GM23248 (cell line): ENCODE results near the gene SINHCAF. TPM values are rescaled to one million over a fixed set of nuclear protein-coding genes. Genes with fewer than 3 reads are reported as not detected.

ENCODE experiments used
- DNase-seq: peaks from one replicate; pipeline ENCODE4 v3.0.0-alpha.2; 2015
- H2AFZ ChIP-seq: fragments of 200-600 bp; sonication (generic); 2 replicates; pipeline ENCODE4 v1.6.1; 2016; ENCODE audit warnings: antibody characterized with exemption
- H3F3A ChIP-seq: fragments of 200-600 bp; sonication (generic); 2 replicates; pipeline ENCODE4 v1.6.1; 2016; ENCODE audit warnings: mild to moderate bottlenecking, antibody characterized with exemption, mixed run types; ENCODE audit not compliant: insufficient read depth
- H3K27ac ChIP-seq: fragments of 200-600 bp; sonication (generic); 2 replicates; pipeline ENCODE4 v1.5.1; 2016; ENCODE audit warnings: mild to moderate bottlenecking
- H3K27me3 ChIP-seq: fragments of 200-600 bp; sonication (generic); replicated peaks from 2 replicates; pipeline ENCODE4 v1.6.1; 2016; ENCODE audit warnings: mild to moderate bottlenecking; ENCODE audit not compliant: insufficient read depth
- H3K36me3 ChIP-seq: fragments of 200-600 bp; sonication (generic); 2 replicates; pipeline ENCODE4 v1.6.1; 2016; ENCODE audit warnings: low read depth, mild to moderate bottlenecking
- H3K4me1 ChIP-seq: fragments of 200-600 bp; sonication (generic); 2 replicates; pipeline ENCODE4 v1.6.1; 2016; ENCODE audit warnings: mild to moderate bottlenecking; ENCODE audit not compliant: insufficient read depth
- H3K4me2 ChIP-seq: fragments of 200-600 bp; sonication (generic); one replicate; pipeline ENCODE4 v1.6.1; 2016; ENCODE audit warnings: mild to moderate bottlenecking; ENCODE audit not compliant: unreplicated experiment
- H3K4me3 ChIP-seq: fragments of 200-600 bp; sonication (generic); 2 replicates; pipeline ENCODE4 v1.5.1; 2016; ENCODE audit warnings: mild to moderate bottlenecking
- H3K79me2 ChIP-seq: fragments of 200-600 bp; sonication (generic); 2 replicates; pipeline ENCODE4 v1.6.1; 2016; ENCODE audit warnings: mild to moderate bottlenecking; ENCODE audit not compliant: insufficient read depth
- H3K9ac ChIP-seq: fragments of 200-600 bp; sonication (generic); 2 replicates; pipeline ENCODE4 v1.6.1; 2016; ENCODE audit warnings: mild to moderate bottlenecking
- H3K9me2 ChIP-seq: fragments of 200-600 bp; sonication (generic); 2 replicates; pipeline ENCODE4 v1.6.1; 2016; ENCODE audit warnings: mixed run types, mild to moderate bottlenecking, moderate library complexity; ENCODE audit not compliant: insufficient read depth
- H3K9me3 ChIP-seq: fragments of 200-600 bp; sonication (generic); one replicate; pipeline ENCODE4 v1.6.1; 2017; ENCODE audit warnings: low read depth
- H4K20me1 ChIP-seq: fragments of 200-600 bp; sonication (generic); 2 replicates; pipeline ENCODE4 v1.6.0; 2016; ENCODE audit not compliant: insufficient read depth
- EZH2 ChIP-seq: fragments of 200-600 bp; sonication (generic); IDR thresholded peaks from 2 replicates; pipeline ENCODE4 v1.6.1; 2018; ENCODE audit warnings: antibody characterized with exemption, mild to moderate bottlenecking; ENCODE audit not compliant: insufficient read depth, poor library complexity, severe bottlenecking
- EZH2phosphoT487 ChIP-seq: fragments of 200-600 bp; sonication (generic); IDR thresholded peaks from 2 replicates; pipeline ENCODE4 v1.6.1; 2018; ENCODE audit warnings: antibody characterized with exemption, moderate library complexity, mild to moderate bottlenecking, low read depth; ENCODE audit not compliant: insufficient read depth
- WGBS, 2 experiments: methylation state at CpG; one replicate each; pipeline ENCODE4 v1.1.6; 2015 to 2017; ENCODE audit warnings: low lambda C conversion rate in 2 of 2, low coverage in 1 of 2; ENCODE audit errors: missing lambda C conversion rate in 2 of 2; 5-methylcytosine and 5-hydroxymethylcytosine counted together
- in situ Hi-C: fragments of 300-500 bp; cut with MboI; formaldehyde crosslinking; loops from 2 replicates; pipeline ENCODE4 v1.15.0; 2020
- polyA plus RNA-seq: library from polyadenylated mRNA; unstranded; fragments of >200 nt; fragmentation: Nextera tagmentation; extraction: Ambion mirVana; gene quantifications from 2 replicates; pipeline ENCODE4 v1.2.1, GENCODE V29; 2016
- total RNA-seq: library from RNA; depleted of rRNA; stranded (reverse); fragments of >200 nt; shearing (Covaris generic); gene quantifications from 2 replicates; pipeline ENCODE4 v1.2.3, GENCODE V29; 2014

Gene SINHCAF
- total and polyA plus RNA-seq, 2 experiments from 2014 or later: 10.4 to 14.7 TPM

GRCh38 chr12:31318657-31319269 is 7.2 kb downstream of the SINHCAF start:
- Histone ChIP-seq H3K27ac (no peak overlapping the region), H4K20me1 (no peaks in the 10 kb centered on the region), H3K79me2 (peaks cover 100% of the 10 kb centered on the region), H3K36me3 (no peaks in the 10 kb centered on the region), H3K4me3 (no peak overlapping the region), H3K4me1 (no peaks in the 10 kb centered on the region), H3K27me3 (no peaks in the 10 kb centered on the region), H3K9me3 (no peaks in the 10 kb centered on the region), H3K4me2 (no peak overlapping the region), H3K9me2 (no peaks in the 10 kb centered on the region), H3K9ac (no peak overlapping the region), H3F3A (no peaks in the 10 kb centered on the region), H2AFZ (no peak overlapping the region)
- TF ChIP-seq EZH2phosphoT487 (no peak), EZH2 (no peak)
- DNase-seq: no peak
- 100% methylated on average over 2 of the region's 2 CpGs for WGBS, 2 experiments
- in situ Hi-C loops: no loop called here

GRCh38 chr12:31317471-31318395 is 8.2 kb downstream of the SINHCAF start:
- no peak for DNase-seq
- Histone ChIP-seq H3K4me2 (peak overlapping the region; percentile 36), H3K9me2 (no peaks in the 10 kb centered on the region), H3K9me3 (no peaks in the 10 kb centered on the region), H3K79me2 (peaks cover 100% of the 10 kb centered on the region), H3K36me3 (no peaks in the 10 kb centered on the region), H3K27me3 (no peaks in the 10 kb centered on the region), H3K27ac (no peak overlapping the region), H3K9ac (no peak overlapping the region), H2AFZ (no peak overlapping the region), H3F3A (no peaks in the 10 kb centered on the region), H3K4me3 (peak overlapping the region; percentile 8; the same call in 1 of the 2 replicates), H3K4me1 (no peaks in the 10 kb centered on the region), H4K20me1 (no peaks in the 10 kb centered on the region)
- TF ChIP-seq EZH2: no peak
- TF ChIP-seq EZH2phosphoT487: no peak
- in situ Hi-C loops: no loop called here
- WGBS, 2 experiments: 90 to 91% methylated on average over 8 of the region's 8 CpGs

GRCh38 chr12:31316891-31317290 is 9.1 kb downstream of the SINHCAF start:
- H2AFZ ChIP-seq: no peak overlapping the region
- no peaks in the 10 kb centered on the region for H3K9me2 ChIP-seq
- H3F3A ChIP-seq: no peaks in the 10 kb centered on the region
- H3K4me1 ChIP-seq: no peaks in the 10 kb centered on the region
- H3K36me3 ChIP-seq: no peaks in the 10 kb centered on the region
- no peaks in the 10 kb centered on the region for H4K20me1 ChIP-seq
- DNase-seq: no peak
- H3K9me3 ChIP-seq: no peaks in the 10 kb centered on the region
- peaks cover 100% of the 10 kb centered on the region for H3K79me2 ChIP-seq
- H3K4me2 ChIP-seq: no peak overlapping the region
- H3K27ac ChIP-seq: no peak overlapping the region
- no peaks in the 10 kb centered on the region for H3K27me3 ChIP-seq
- in situ Hi-C loops: no loop called here
- H3K4me3 ChIP-seq: no peak overlapping the region
- WGBS, 2 experiments: 96 to 97% methylated on average over 3 of the region's 3 CpGs
- no peak overlapping the region for H3K9ac ChIP-seq
- TF ChIP-seq EZH2 (no peak), EZH2phosphoT487 (no peak)

- Histone ChIP-seq H3K36me3 (no peaks in the 10 kb centered on the region), H3K9ac (no peak overlapping the region), H3K4me1 (no peaks in the 10 kb centered on the region), H3K27me3 (no peaks in the 10 kb centered on the region), H3K9me3 (no peaks in the 10 kb centered on the region), H3K9me2 (no peaks in the 10 kb centered on the region), H3K27ac (no peak overlapping the region), H3F3A (no peaks in the 10 kb centered on the region), H4K20me1 (no peaks in the 10 kb centered on the region), H3K4me3 (no peak overlapping the region), H3K79me2 (peaks cover 100% of the 10 kb centered on the region), H2AFZ (no peak overlapping the region), H3K4me2 (no peak overlapping the region)
- no peak for DNase-seq
- TF ChIP-seq EZH2: no peak
- 93 to 97% methylated on average over 7 of the region's 7 CpGs for WGBS, 2 experiments
- in situ Hi-C loops: no loop called here
Observed at GRCh38 chr12:31315784-31316465, 10.0 kb downstream of the SINHCAF start.
